OCI-LY3 (cell line): ENCODE measurements around the gene ZBTB7C.

Experiments
- H2AFZ ChIP-seq: fragments of 200-600, 300-600 bp; shearing (Covaris generic); 2 replicates; pipeline ENCODE4 v1.6.0; 2014; ENCODE audit warnings: antibody characterized with exemption, low read depth, low read length
- H3K27ac ChIP-seq: fragments of 200-600, 300-600 bp; sonication (generic); 2 replicates; pipeline ENCODE4 v1.5.1; 2014; ENCODE audit warnings: mild to moderate bottlenecking, low read length, moderate library complexity, mixed read lengths
- H3K27me3 ChIP-seq: fragments of 200-600, 300-600 bp; sonication (generic); 2 replicates; pipeline ENCODE4 v1.6.1; 2014; ENCODE audit warnings: low read depth, low read length, mixed read lengths
- H3K36me3 ChIP-seq: fragments of 200-600, 300-600 bp; sonication (generic); replicated peaks from 2 replicates; pipeline ENCODE3; 2014; ENCODE audit warnings: low read depth, low read length, mixed read lengths
- H3K4me1 ChIP-seq: fragments of 300-600, 200-600 bp; sonication (generic); 2 replicates; pipeline ENCODE4 v1.6.1; 2014; ENCODE audit warnings: low read length, mixed read lengths
- H3K4me2 ChIP-seq: fragments of 200-600, 300-600 bp; sonication (generic); 2 replicates; pipeline ENCODE4 v1.6.1; 2014; ENCODE audit warnings: low read length, mixed read lengths
- H3K4me3 ChIP-seq: fragments of 300-600, 200-600 bp; sonication (generic); 2 replicates; pipeline ENCODE4 v1.5.1; 2014; ENCODE audit warnings: antibody characterized with exemption, mild to moderate bottlenecking, low read length, moderate library complexity
- H3K79me2 ChIP-seq: fragments of 300-600, 200-600 bp; shearing (Covaris generic); 2 replicates; pipeline ENCODE4 v1.6.1; 2014; ENCODE audit warnings: mild to moderate bottlenecking, low read length, mixed read lengths
- H3K9ac ChIP-seq: fragments of 300-600, 200-600 bp; shearing (Covaris generic); 2 replicates; pipeline ENCODE4 v1.6.0; 2014; ENCODE audit warnings: mild to moderate bottlenecking, low read length, moderate library complexity
- H3K9me3 ChIP-seq: fragments of 200-600, 300-600 bp; shearing (Covaris generic); 2 replicates; pipeline ENCODE4 v1.6.1; 2014; ENCODE audit warnings: low read length, mixed read lengths; ENCODE audit not compliant: insufficient read depth
- H4K20me1 ChIP-seq: fragments of 200-600, 300-600 bp; sonication (generic); 2 replicates; pipeline ENCODE4 v1.6.1; 2016; ENCODE audit warnings: low read length, mixed read lengths; ENCODE audit not compliant: insufficient read depth
- CTCF ChIP-seq: fragments of 200-600, 300-600 bp; sonication (generic); IDR thresholded peaks from 2 replicates; pipeline ENCODE4 v1.5.1; 2014; ENCODE audit warnings: antibody characterized with exemption, low read length, low read depth
- EZH2phosphoT487 ChIP-seq: fragments of 200-600 bp; shearing (Covaris generic); IDR thresholded peaks from 2 replicates; pipeline ENCODE4 v1.6.1; 2018; ENCODE audit warnings: antibody characterized with exemption, mixed run types, low read depth

Gene ZBTB7C

GRCh38 chr18:48408727-48409590, at the start of gene ZBTB7C:
Gene ZBTB7C, minus strand, starts transcription at chr18:48409383.
- Histone ChIP-seq H3K27me3 (peaks cover 32% of the 10 kb centered on the region), H3K9me3 (no peaks in the 10 kb centered on the region), H2AFZ (peak within 1 kb of the TSS; percentile 19; the same call in 1 of the 2 replicates), H3K4me2 (peak within 1 kb of the TSS; percentile 79), H3K79me2 (no peaks in the 10 kb centered on the region), H3K4me1 (peaks cover 8% of the 10 kb centered on the region), H3K27ac (no peak within 1 kb of the TSS), H3K36me3 (no peaks in the 10 kb centered on the region), H4K20me1 (no peaks in the 10 kb centered on the region), H3K9ac (peak within 1 kb of the TSS; percentile 27; the same call in 1 of the 2 replicates), H3K4me3 (peak within 1 kb of the TSS; percentile 77)
- TF ChIP-seq EZH2phosphoT487: no peak

- TF ChIP-seq CTCF: no peak
- TF ChIP-seq EZH2phosphoT487: no peak
- H3K9ac ChIP-seq: no peak overlapping the region
- H3K4me2 ChIP-seq: no peak overlapping the region
- no peaks in the 10 kb centered on the region for H4K20me1 ChIP-seq
- no peaks in the 10 kb centered on the region for H3K36me3 ChIP-seq
- H3K9me3 ChIP-seq: no peaks in the 10 kb centered on the region
- peaks cover 6% of the 10 kb centered on the region for H3K4me1 ChIP-seq
- no peaks in the 10 kb centered on the region for H3K79me2 ChIP-seq
- no peak overlapping the region for H2AFZ ChIP-seq
- peaks cover 12% of the 10 kb centered on the region for H3K27me3 ChIP-seq
- H3K27ac ChIP-seq: no peak overlapping the region
- no peak overlapping the region for H3K4me3 ChIP-seq
These were observed 47.7 kb upstream of the ZBTB7C start for GRCh38 chr18:48456838-48457237.

GRCh38 chr18:48455555-48456478, 46.6 kb upstream of the ZBTB7C start:
- peaks cover 16% of the 10 kb centered on the region for H3K27me3 ChIP-seq
- H3K4me1 ChIP-seq: peaks cover 6% of the 10 kb centered on the region
- H3K4me2 ChIP-seq: no peak overlapping the region
- no peak overlapping the region for H3K9ac ChIP-seq
- no peak for TF ChIP-seq EZH2phosphoT487
- TF ChIP-seq CTCF: no peak
- no peaks in the 10 kb centered on the region for H3K36me3 ChIP-seq
- H3K4me3 ChIP-seq: no peak overlapping the region
- H4K20me1 ChIP-seq: no peaks in the 10 kb centered on the region
- no peaks in the 10 kb centered on the region for H3K9me3 ChIP-seq
- H3K27ac ChIP-seq: no peak overlapping the region
- no peak overlapping the region for H2AFZ ChIP-seq
- H3K79me2 ChIP-seq: no peaks in the 10 kb centered on the region

- Histone ChIP-seq H3K79me2 (no peaks in the 10 kb centered on the region), H3K36me3 (no peaks in the 10 kb centered on the region), H3K27ac (no peak overlapping the region), H4K20me1 (no peaks in the 10 kb centered on the region), H3K9ac (no peak overlapping the region), H3K4me2 (no peak overlapping the region), H2AFZ (no peak overlapping the region), H3K4me1 (peaks cover 6% of the 10 kb centered on the region), H3K4me3 (no peak overlapping the region), H3K27me3 (peaks cover 31% of the 10 kb centered on the region), H3K9me3 (no peaks in the 10 kb centered on the region)
- no peak for TF ChIP-seq CTCF
- TF ChIP-seq EZH2phosphoT487: no peak
These were observed 45.1 kb upstream of the ZBTB7C start for GRCh38 chr18:48454261-48454757.
